B cell (primary cell): ENCODE measurements around the gene TMBIM6.

Experiments used
- CTCF ChIP-seq: fragments of 200-600 bp; IDR thresholded peaks from one replicate; pipeline ENCODE4 v1.8.0; 2022; ENCODE audit warnings: antibody characterized with exemption, mild to moderate bottlenecking
- EZH2 ChIP-seq: IDR thresholded peaks from 2 replicates; pipeline ENCODE4 v1.6.1; 2012; ENCODE audit warnings: borderline replicate concordance, low read depth, mild to moderate bottlenecking, moderate library complexity, low read length; ENCODE audit not compliant: insufficient read depth, poor library complexity, severe bottlenecking

DNA sequence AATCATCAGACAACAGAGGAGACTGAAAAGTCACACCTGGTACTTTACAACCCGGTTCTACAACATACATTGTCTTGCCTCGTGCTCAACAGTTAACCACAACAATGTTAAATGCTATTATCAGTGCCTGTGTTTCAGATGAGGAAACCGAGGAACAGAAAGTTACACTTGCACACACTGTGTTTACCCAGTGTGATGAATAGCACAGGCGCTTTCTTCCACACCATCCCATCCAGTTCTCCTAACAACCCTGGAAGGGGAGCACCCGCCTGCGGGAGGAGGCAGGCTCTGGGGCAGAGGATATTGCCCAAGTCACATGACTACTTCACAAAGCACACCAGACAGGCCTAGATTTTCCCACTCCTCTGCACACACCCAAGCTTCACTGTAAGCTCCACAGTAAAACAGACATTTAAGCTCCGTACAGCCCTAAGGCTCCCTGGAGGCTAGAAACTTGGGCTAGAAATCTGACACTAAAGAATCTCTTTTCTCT lies 65.0 kb downstream of the TMBIM6 start:
- TF ChIP-seq CTCF (no peak), EZH2 (no peak)
